Measurements from ENCODE around the gene CDH5. TPM values are rescaled to one million over a fixed set of nuclear protein-coding genes. Genes with fewer than 3 reads are reported as not detected.

The CDH5 gene
- total and polyA plus RNA-seq, 2 of the 8 experiments (the other 6 are each of a cell fraction or from before 2014, with no cell fraction given) = 0.32 TPM

GRCh38 chr16:66332634-66333610, 33.6 kb upstream of the CDH5 start:
- no peaks in the 10 kb centered on the region for H3K79me1 ChIP-seq (ENCODE audit: low read depth, low read length)
- no peak overlapping the region for H4K91ac ChIP-seq (replicated peaks; ENCODE audit: insufficient read length, low read length)
- H3K23ac ChIP-seq (ENCODE audit: insufficient read length) = no peak overlapping the region
- no peak overlapping the region for H2BK15ac ChIP-seq (ENCODE audit: low read length)
- no peak overlapping the region for H2AFZ ChIP-seq (ENCODE audit: low read length)
- no peaks in the 10 kb centered on the region; a peak in 1 of 7 replicates for H3K4me1 ChIP-seq (replicated peaks in 1 of 4; ENCODE audit: control insufficient read depth in 3 of 4, insufficient read depth in 4 of 4, low read length in 3 of 4)
- no peak overlapping the region for H3K18ac ChIP-seq (ENCODE audit: extremely low read depth, low read length)
- FAIRE-seq = no peak
- no peaks in the 10 kb centered on the region for H4K20me1 ChIP-seq (replicated peaks in 1 of 2; ENCODE audit: control insufficient read depth in 1 of 2, insufficient read depth in 2 of 2, low read length in 2 of 2)
- H3K4me2 ChIP-seq (ENCODE audit: insufficient read depth in 1 of 2, low read depth in 2 of 2, low read length in 2 of 2) = no peak overlapping the region
- H3K9ac ChIP-seq (replicated peaks in 1 of 4; ENCODE audit: extremely low read depth in 1 of 4, low read depth in 3 of 4, low read length in 3 of 4) = no peak overlapping the region
- no peak overlapping the region for H3K56ac ChIP-seq (replicated peaks; ENCODE audit: insufficient read length, low read depth, low read length)
- H2BK120ac ChIP-seq (replicated peaks; ENCODE audit: low read depth, low read length) = no peak overlapping the region
- no peak overlapping the region for H2BK5ac ChIP-seq (ENCODE audit: low read depth, low read length)
- no peaks in the 10 kb centered on the region for H3K27me3 ChIP-seq (replicated peaks in 1 of 4; ENCODE audit: control insufficient read depth in 3 of 4, extremely low read depth in 1 of 4, insufficient read depth in 3 of 4, low read length in 3 of 4)
- no peak overlapping the region for H4K8ac ChIP-seq (ENCODE audit: extremely low read depth, insufficient read depth, low read length)
- no peak overlapping the region for H2AK5ac ChIP-seq (ENCODE audit: low read depth, low read length)
- H3K27ac ChIP-seq (ENCODE audit: low read depth, low read length) = no peak overlapping the region
- no peaks in the 10 kb centered on the region for H3K79me2 ChIP-seq (ENCODE audit: control insufficient read depth in 1 of 2, insufficient read depth in 2 of 2, low read length in 2 of 2)
- H3K4ac ChIP-seq (replicated peaks; ENCODE audit: insufficient read length, low read depth, low read length) = peak overlapping the region; percentile 81
- H3K14ac ChIP-seq (ENCODE audit: insufficient read length) = no peak overlapping the region
- no peaks in the 10 kb centered on the region for H3K9me3 ChIP-seq (ENCODE audit: insufficient read depth in 2 of 2, low read depth in 1 of 2, low read length in 1 of 2)
- H3K4me3 ChIP-seq (ENCODE audit: extremely low read depth in 1 of 4, insufficient read depth in 2 of 4, low read depth in 3 of 4, low read length in 4 of 4) = no peak overlapping the region
- H3K36me3 ChIP-seq (ENCODE audit: control insufficient read depth in 2 of 4, insufficient read depth in 4 of 4, low read length in 3 of 4) = no peaks in the 10 kb centered on the region
- ChIA-PET CTCF (ENCODE audit: partially characterized antibody) (interaction anchor here (1.0 to 21.2 kb wide), 5 partner anchors 8 to 54 kb away, joined by 3 to 271 read pairs (median 9); no protein-coding TSS in a partner anchor), POLR2A (ENCODE audit: partially characterized antibody) (no interaction called here)
- 84% methylated on average over 15 of the region's 15 CpGs; no CpG with 5 or more reads in 1 of the 2 experiments for WGBS, 2 experiments (ENCODE audit: extremely low coverage in 1 of 2, insufficient coverage in 1 of 2, insufficient read length in 1 of 2, insufficient replicate concordance in 2 of 2, low coverage in 1 of 2, low lambda C conversion rate in 2 of 2, missing lambda C conversion rate in 1 of 2)
- no peaks in the 10 kb centered on the region; the same call in 1 of the 2 replicates for H3K23me2 ChIP-seq (ENCODE audit: low read depth, low read length)
- no peak overlapping the region for H4K5ac ChIP-seq (ENCODE audit: insufficient read length, low read depth, low read length)
- no peak overlapping the region for H2BK12ac ChIP-seq (ENCODE audit: low read depth, low read length)
- no peak for DNase-seq (ENCODE audit: low read depth in 1 of 2, low spot score in 2 of 2)
- no peak overlapping the region for H2BK20ac ChIP-seq (ENCODE audit: low read length)
- TF ChIP-seq SUZ12 (IDR thresholded peaks at IDR 0.05; ENCODE audit: low read length) (no peak), EP300 (IDR thresholded peaks at IDR 0.05; ENCODE audit: borderline replicate concordance in 1 of 2, low read depth in 2 of 2, low read length in 2 of 2) (no peak), MAX (IDR thresholded peaks at IDR 0.05) (no peak), NRF1 (IDR thresholded peaks at IDR 0.05; ENCODE audit: low read depth, low read length) (no peak), RXRA (IDR thresholded peaks at IDR 0.05; ENCODE audit: insufficient read depth, low read depth, low read length) (no peak), RBBP5 (IDR thresholded peaks at IDR 0.05; ENCODE audit: borderline replicate concordance, low read depth, low read length) (no peak), ASH2L (IDR thresholded peaks at IDR 0.05; ENCODE audit: low read length) (no peak), ATF2 (IDR thresholded peaks at IDR 0.05; ENCODE audit: low read length) (no peak), EGR1 (IDR thresholded peaks at IDR 0.05; ENCODE audit: borderline replicate concordance, low read depth, low read length) (no peak), SP4 (IDR thresholded peaks at IDR 0.05; ENCODE audit: low read length) (no peak)
